Activated CD4-positive, CD25-positive, alpha-beta regulatory T cell (primary cell): ENCODE measurements around the gene SPSB3.
"Not testable (repeated sequence)": the region's sequence is repeated elsewhere in the genome, so short reads cannot be mapped to it uniquely, and the experiment has no call there.

ENCODE experiments used
- DNase-seq, 4 experiments: peaks; one replicate each; lab custom pipeline; 2025; lab: John Stamatoyannopoulos, UW

SPSB3 gene

DNA sequence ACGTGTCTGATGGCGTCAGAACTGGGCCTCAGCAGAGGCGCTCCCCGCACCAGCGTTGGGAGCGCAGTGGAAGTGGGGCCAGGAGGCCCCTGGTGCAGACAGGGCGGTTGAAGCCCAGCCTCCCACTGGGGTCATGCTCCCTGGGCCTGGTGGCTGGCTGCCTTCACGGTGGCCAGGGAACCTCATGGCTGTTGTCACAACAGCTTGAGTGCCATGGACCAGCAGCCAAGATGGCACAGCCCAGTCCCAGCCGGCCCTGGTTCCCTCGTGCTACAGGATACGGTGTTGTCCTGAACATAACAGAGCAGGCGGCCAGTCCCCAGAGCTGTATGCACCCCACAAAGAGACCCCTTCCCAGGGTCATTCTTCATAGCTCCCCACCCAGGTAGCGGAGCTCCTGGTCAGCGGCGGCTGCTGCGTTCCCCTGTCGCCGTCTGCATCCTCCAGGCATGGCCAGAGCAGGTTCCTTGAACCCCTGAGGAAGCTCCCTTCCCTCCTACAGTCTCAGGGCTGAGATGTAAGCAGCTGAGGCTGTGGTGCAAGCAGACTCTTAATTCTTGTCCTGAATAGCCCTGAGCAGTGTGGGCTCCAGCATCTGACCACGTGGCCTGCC lies 40.7 kb downstream of the SPSB3 start:
- no peak for DNase-seq

- DNase-seq, result no peak
Observed at GRCh38 chr16:1740781-1741490, 41.4 kb downstream of the SPSB3 start.

DNA sequence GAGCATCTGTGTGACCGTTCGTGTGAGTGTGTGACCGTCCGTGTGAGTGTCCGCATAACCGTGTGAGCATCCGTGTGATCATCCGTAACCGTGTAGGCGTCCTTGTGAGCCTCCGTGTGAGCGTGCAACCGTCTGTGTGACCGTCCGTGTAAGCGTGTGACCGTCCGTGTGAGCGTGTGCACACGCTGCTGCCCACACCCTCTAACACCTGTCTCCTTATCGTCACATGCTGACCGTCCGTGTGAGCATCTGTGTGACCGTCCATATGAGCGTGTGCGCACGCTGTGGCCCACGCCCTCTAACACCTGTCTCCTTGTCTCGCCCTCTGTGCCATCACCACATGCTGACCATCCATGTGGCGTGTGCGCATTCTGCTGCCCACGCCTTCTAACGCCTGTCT lies 42.1 kb downstream of the SPSB3 start:
- no peak for DNase-seq

DNA sequence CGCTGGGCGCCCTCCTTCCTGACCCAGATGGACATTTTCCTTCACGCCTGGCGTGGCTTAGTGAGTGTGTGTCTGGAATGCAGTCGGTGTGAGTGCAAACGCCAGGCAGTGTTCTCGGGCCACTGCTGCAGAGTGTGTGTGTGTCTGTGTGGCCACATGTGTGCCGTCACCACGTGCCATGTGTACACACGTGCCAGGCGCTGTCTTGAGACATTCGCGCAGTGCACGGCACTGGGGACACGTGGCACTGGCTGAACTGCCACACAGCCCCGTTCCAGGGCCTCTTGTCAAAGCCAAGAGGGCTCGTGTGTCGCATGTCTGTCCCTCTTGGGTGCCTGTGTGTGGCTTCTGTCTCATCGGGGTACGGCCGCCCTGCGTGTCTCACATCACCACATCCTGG lies 47.6 kb downstream of the SPSB3 start:
- no peak for DNase-seq

DNA sequence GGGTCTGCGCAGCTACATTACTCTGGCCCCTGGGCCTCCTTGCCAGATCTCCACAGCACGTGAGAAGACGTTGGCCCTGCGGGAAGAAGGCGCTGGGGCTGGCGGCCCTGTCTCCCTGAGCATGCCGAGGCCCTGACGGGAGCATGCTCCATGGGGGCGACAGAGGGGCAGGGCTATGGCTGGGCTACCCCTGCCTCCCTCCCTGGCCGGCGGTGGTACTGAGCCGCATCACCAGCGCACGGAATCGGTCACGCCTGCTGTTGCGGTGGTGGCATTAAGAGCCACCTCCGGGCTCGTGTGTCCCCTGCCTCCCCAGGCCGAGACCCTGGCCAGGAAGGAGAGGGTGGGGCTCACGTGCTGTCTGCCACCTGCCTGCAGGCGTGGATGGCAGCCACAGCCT lies 48.2 kb downstream of the SPSB3 start:
- DNase-seq, result no peak

DNA sequence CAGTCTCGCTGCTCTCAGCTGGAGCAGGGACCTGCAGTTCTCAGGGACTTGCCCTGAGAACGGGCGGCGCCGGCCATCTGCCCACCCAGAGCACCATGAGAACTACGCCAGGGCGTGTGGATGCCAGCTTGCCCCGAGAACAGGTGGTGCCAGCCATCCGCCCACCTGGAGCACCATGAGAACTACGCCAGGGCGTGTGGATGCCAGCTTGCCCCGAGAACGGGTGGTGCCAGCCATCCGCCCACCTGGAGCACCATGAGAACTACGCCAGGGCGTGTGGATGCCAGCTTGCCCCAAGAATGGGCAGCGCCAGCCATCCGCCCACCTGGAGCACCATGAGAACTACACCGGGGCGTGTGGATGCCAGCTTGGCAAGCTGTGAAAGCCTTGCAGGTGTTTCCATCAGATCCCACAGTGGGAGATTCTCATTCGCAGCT lies 49.8 kb downstream of the SPSB3 start:
- not testable (repeated sequence) for DNase-seq

GRCh38 chr16:1732071-1732470 lies 50.3 kb downstream of the SPSB3 start:
- no peak for DNase-seq

GRCh38 chr16:1731603-1732002 lies 50.8 kb downstream of the SPSB3 start:
- no peak for DNase-seq

DNA sequence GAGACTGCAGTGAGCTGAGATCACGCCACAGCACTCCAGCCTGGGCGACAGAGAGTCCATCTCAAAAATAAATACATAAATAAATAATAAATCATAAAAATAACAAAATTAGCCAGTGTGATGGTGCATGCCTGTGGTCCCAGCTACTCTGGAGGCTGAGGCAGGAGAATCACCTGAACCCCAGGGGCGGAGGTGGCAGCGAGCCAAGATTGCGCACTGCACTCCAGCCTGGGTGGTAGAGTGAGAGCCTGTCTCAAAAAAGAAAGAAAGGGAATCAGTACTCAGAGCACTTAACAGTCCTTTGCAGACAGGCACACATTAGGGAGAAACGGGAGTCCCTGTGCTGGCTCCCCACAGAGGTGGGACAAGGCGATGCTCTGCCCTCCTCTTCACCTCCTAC lies 51.3 kb downstream of the SPSB3 start:
- DNase-seq, result no peak

- DNase-seq, result no peak
Observed at GRCh38 chr16:1729445-1729844, 52.9 kb downstream of the SPSB3 start.

GRCh38 chr16:1729026-1729425 lies 53.3 kb downstream of the SPSB3 start:
- DNase-seq, result no peak

DNA sequence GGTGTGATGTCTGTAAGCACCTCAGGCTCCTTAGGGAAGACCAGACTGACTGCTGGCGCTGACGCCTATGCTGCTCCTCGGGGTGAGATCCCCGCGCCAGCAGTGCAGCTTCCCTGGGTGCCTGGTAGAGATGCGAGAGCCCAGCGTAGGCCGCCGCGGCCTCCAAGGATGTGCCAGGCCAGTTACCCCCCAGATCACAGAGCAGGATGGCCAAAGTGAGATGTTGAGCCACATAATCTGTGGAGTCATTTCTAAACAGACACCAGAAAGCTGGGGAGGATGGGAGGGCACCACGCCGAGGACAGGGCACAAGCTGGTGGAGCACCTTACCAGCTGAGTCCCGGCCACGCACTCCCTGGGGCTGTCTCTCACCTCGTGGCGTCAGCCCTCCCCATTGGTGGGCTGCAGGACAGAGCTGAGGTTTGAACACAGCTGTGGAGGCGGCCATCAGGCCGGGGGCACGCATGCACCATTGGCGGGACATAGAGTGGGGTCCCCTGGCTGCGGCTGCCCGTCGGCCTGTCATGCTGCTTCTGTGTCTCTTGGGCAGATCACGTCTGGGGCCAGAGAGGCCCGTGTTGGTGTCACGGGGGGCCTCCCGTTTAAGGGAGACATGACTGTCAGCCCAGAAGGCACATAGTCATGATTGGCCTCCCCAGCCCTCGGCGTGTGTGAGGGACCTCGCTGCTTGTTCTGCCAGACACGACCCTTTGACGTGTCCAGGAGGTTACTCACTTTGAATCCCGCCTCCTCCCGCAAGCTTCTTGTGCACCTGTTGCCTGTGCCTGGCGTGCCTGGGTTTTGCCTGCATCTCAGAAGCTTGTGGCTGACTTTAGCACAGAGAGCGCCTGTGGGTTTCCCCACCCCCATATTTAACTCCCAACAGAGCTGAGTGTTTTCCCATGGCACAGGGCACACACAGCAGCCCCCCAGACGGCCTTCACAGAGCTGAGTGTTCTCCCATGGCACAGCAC lies 54.4 kb downstream of the SPSB3 start:
- DNase-seq, result no peak
